Naive thymus-derived CD4-positive, alpha-beta T cell (primary cell): Measurements from ENCODE around the gene ATG7. TPM values are rescaled to one million over a fixed set of nuclear protein-coding genes. Genes with fewer than 3 reads are reported as not detected.
"Not testable (repeated sequence)": the region's sequence is repeated elsewhere in the genome, so short reads cannot be mapped to it uniquely, and the experiment has no call there.

Experiments used
- ATAC-seq: fragments of 150-1000 bp; cut with Tn5 transposase; 2 replicates; pipeline ENCODE4 v1.10.0; 2021; ENCODE audit warnings: mild to moderate bottlenecking, moderate library complexity
- CTCF ChIA-PET: fragments of 350-600 bp; sonication (Branson Sonifier 250); formaldehyde crosslinking; loops from one replicate; lab custom pipeline; 2021; ENCODE audit warnings: antibody characterized with exemption; lab: Charles Lee
- POLR2A ChIA-PET: fragments of 350-600 bp; sonication (Branson Sonifier 250); formaldehyde crosslinking; loops from one replicate; lab custom pipeline; 2021; ENCODE audit warnings: antibody characterized with exemption, inconsistent platforms; lab: Charles Lee
- DNase-seq, 9 donors: peaks; one replicate each; pipeline versions ENCODE4 v3.0.0 to v3.0.0-alpha.2; 2020 to 2022; ENCODE audit warnings: mixed read lengths in 1 of 9
- H3K27ac ChIP-seq: one replicate; pipeline ENCODE4 v1.7.0; 2013; ENCODE audit warnings: mild to moderate bottlenecking, low read depth, low read length, moderate library complexity
- H3K27me3 ChIP-seq, 2 donors: one replicate each; pipeline ENCODE4 v1.7.0; 2013; ENCODE audit warnings: low read length in 2 of 2, mild to moderate bottlenecking in 2 of 2, moderate library complexity in 2 of 2; ENCODE audit not compliant: control insufficient read depth in 2 of 2, insufficient read depth in 2 of 2
- H3K36me3 ChIP-seq, 3 experiments: 1 replicate in 2 of 3; 2 replicates in 1 of 3; pipeline ENCODE4 v1.7.0; 2013; ENCODE audit warnings: low read length in 3 of 3, mild to moderate bottlenecking in 3 of 3, moderate library complexity in 1 of 3; ENCODE audit not compliant: insufficient read depth in 3 of 3, control insufficient read depth in 2 of 3
- H3K4me1 ChIP-seq, 2 donors: one replicate each; pipeline ENCODE4 v1.7.0; 2013; ENCODE audit warnings: low read length in 2 of 2, mild to moderate bottlenecking in 2 of 2, moderate library complexity in 1 of 2; ENCODE audit not compliant: control insufficient read depth in 2 of 2, insufficient read depth in 2 of 2
- H3K4me3 ChIP-seq: 2 replicates; pipeline ENCODE4 v1.7.0; 2013; ENCODE audit warnings: mild to moderate bottlenecking, low read length
- H3K9me3 ChIP-seq, 3 experiments: 1 replicate in 2 of 3; 2 replicates in 1 of 3; pipeline ENCODE4 v1.7.0; 2013; ENCODE audit warnings: low read length in 3 of 3; ENCODE audit not compliant: control insufficient read depth in 2 of 3
- H3K27ac Mint-ChIP-seq, 9 donors: one replicate each; pipeline ENCODE4 v1.8.0; 2020 to 2022; ENCODE audit warnings: mixed read lengths in 9 of 9, mild to moderate bottlenecking in 8 of 9, moderate library complexity in 5 of 9, inconsistent platforms in 2 of 9
- H3K27me3 Mint-ChIP-seq, 5 donors: one replicate each; pipeline ENCODE4 v1.8.0; 2021 to 2022; ENCODE audit warnings: mixed read lengths in 5 of 5, mild to moderate bottlenecking in 1 of 5
- H3K36me3 Mint-ChIP-seq, 5 donors: one replicate each; pipeline ENCODE4 v1.8.0; 2020 to 2022; ENCODE audit warnings: mixed read lengths in 5 of 5, mild to moderate bottlenecking in 3 of 5, inconsistent platforms in 1 of 5
- H3K4me1 Mint-ChIP-seq, 7 donors: one replicate each; pipeline ENCODE4 v1.8.0; 2020 to 2022; ENCODE audit warnings: mixed read lengths in 7 of 7, mild to moderate bottlenecking in 3 of 7, inconsistent platforms in 1 of 7
- H3K4me3 Mint-ChIP-seq, 10 donors: one replicate each; pipeline ENCODE4 v1.8.0; 2020 to 2022; ENCODE audit warnings: mild to moderate bottlenecking in 10 of 10, mixed read lengths in 10 of 10, moderate library complexity in 6 of 10, inconsistent platforms in 2 of 10
- H3K9me3 Mint-ChIP-seq, 11 donors: one replicate each; pipeline ENCODE4 v1.8.0; 2020 to 2022; ENCODE audit warnings: mixed read lengths in 11 of 11, mild to moderate bottlenecking in 4 of 11, inconsistent platforms in 1 of 11, moderate library complexity in 1 of 11
- intact Hi-C, 2 donors: fragments of 100-400 bp; cut with micrococcal nuclease; formaldehyde crosslinking; loops; one replicate each; pipeline ENCODE4 v1.15.1; 2023
- polyA plus RNA-seq, 2 donors: library from polyadenylated mRNA; unstranded; fragments of 300-500 nt; fragmentation: Illumina TruSeq; gene quantifications; one replicate each; pipeline ENCODE4 v1.2.3, GENCODE V29; 2021
- total RNA-seq, 6 experiments: library from RNA in 5 of 6; stranded (reverse) in 5 of 6; gene quantifications; 1 replicate in 5 of 6; 2 replicates in 1 of 6; pipeline ENCODE4 v1.2.3 and lab custom pipeline; 2021 to 2026

The ATG7 gene
- total and polyA plus RNA-seq, 7 experiments from 2014 or later, result 12.0 to 80.3 (median 33.6) TPM

DNA sequence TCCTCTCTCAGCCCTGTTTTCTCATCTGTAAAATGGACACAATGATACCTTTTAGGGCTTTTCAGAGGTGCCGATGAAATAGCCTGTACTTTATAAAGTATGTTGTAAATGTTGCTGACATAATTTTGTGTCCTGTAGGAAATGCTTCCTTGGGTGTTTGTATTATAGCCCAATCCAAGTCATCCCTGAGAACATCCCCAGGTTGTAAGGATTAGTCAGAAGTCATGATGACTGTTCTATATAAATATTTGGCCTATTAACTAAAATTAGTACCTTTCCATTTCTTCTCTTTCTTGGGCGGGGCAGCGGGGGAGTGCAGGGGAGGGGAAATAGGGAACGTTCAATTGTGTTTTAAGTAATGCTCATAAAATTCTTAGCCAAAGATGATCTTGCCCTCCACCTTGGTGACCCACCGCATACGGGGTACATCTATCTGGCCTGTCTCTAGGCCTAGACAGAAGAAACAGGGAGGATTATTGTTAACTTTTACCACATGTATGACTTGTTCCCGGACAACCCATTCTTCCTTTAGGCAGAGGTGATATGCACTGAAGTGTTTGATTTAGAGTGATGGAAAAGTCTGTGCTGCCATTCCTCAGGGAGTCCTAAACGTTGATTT is 250.9 kb downstream of the ATG7 start:
- peaks cover 3 to 18% (median 13%) of the 10 kb centered on the region in 5 donors for H3K36me3 Mint-ChIP-seq
- Histone ChIP-seq H3K4me1 (no peaks in the 10 kb centered on the region), H3K27me3 (no peaks in the 10 kb centered on the region), H3K4me3 (no peak overlapping the region), H3K36me3 (no peaks in the 10 kb centered on the region), H3K27ac (no peak overlapping the region), H3K9me3 (no peaks in the 10 kb centered on the region)
- H3K4me1 Mint-ChIP-seq, result peaks cover 0 to 16% (median 12%) of the 10 kb centered on the region in 7 donors
- no peaks in the 10 kb centered on the region for H3K27me3 Mint-ChIP-seq
- no peak for ATAC-seq
- CTCF ChIA-PET, result no interaction called here
- H3K4me3 Mint-ChIP-seq, result no peak overlapping the region
- peaks cover 0 to 5% (median 0%) of the 10 kb centered on the region in 11 donors for H3K9me3 Mint-ChIP-seq
- DNase-seq, result no peak
- peak overlapping the region in 6 of 9 donors; percentile 16 to 72 (median 62) for H3K27ac Mint-ChIP-seq
- intact Hi-C loops, result no loop called here
- POLR2A ChIA-PET, result no interaction called here

- Mint-ChIP-seq H3K9me3 (peaks cover 0 to 5% (median 0%) of the 10 kb centered on the region in 11 donors), H3K4me1 (peaks cover 0 to 16% (median 12%) of the 10 kb centered on the region in 7 donors), H3K36me3 (peaks cover 3 to 19% (median 14%) of the 10 kb centered on the region in 5 donors), H3K27ac (peak overlapping the region in 6 of 9 donors; percentile 16 to 72 (median 62)), H3K4me3 (no peak overlapping the region), H3K27me3 (no peaks in the 10 kb centered on the region)
- ATAC-seq, result no peak
- CTCF ChIA-PET, result no interaction called here
- H3K27ac ChIP-seq, result no peak overlapping the region
- no peaks in the 10 kb centered on the region for H3K27me3 ChIP-seq
- no peaks in the 10 kb centered on the region for H3K9me3 ChIP-seq
- H3K36me3 ChIP-seq, result no peaks in the 10 kb centered on the region
- intact Hi-C loops, result no loop called here
- POLR2A ChIA-PET, result no interaction called here
- peak in 1 of 9 donors; percentile 2 for DNase-seq
- no peaks in the 10 kb centered on the region for H3K4me1 ChIP-seq
- no peak overlapping the region for H3K4me3 ChIP-seq
Measured at GRCh38 chr3:11523572-11524101, 251.4 kb downstream of the ATG7 start.

- ATAC-seq, POLR2A ChIA-PET, H3K4me1 ChIP-seq, H3K9me3 Mint-ChIP-seq, H3K27ac ChIP-seq, H3K4me3 Mint-ChIP-seq, H3K36me3 ChIP-seq, DNase-seq, H3K27me3 ChIP-seq, H3K4me3 ChIP-seq, H3K27me3 Mint-ChIP-seq, intact Hi-C loops, H3K27ac Mint-ChIP-seq, H3K9me3 ChIP-seq: not testable (repeated sequence)
- H3K4me1 Mint-ChIP-seq, result peaks cover 0 to 12% (median 12%) of the 10 kb centered on the region in 7 donors
- CTCF ChIA-PET, result interaction anchor here (0.6 kb wide), 1 partner anchor 305 kb away, joined by 3 read pairs; no protein-coding TSS in a partner anchor
- peaks cover 3 to 15% (median 9%) of the 10 kb centered on the region in 5 donors for H3K36me3 Mint-ChIP-seq
Measured at GRCh38 chr3:11526121-11526520, 253.9 kb downstream of the ATG7 start.

DNA sequence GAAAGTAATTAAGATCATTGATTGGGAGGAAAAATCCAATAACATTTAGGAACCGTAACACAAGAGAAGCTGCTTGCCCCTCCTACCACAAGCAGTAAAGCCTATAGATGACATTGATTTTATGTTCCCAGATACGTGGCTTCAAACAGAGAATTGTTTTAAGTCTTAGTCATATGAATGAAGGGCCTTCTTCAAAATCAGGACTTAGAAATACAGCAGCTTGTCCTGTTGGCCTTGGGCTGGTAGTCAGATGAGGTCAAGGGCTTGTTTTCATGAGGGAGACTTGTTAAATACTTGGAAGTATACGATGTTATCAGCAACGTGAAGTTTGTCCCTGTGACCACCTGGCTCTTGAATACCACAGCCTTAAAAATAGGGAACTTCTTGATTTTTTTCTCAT is 257.1 kb downstream of the ATG7 start:
- H3K27me3 Mint-ChIP-seq, result no peaks in the 10 kb centered on the region
- Histone ChIP-seq H3K4me3 (no peak overlapping the region), H3K9me3 (no peaks in the 10 kb centered on the region), H3K27me3 (no peaks in the 10 kb centered on the region), H3K36me3 (no peaks in the 10 kb centered on the region), H3K4me1 (no peaks in the 10 kb centered on the region), H3K27ac (no peak overlapping the region)
- POLR2A ChIA-PET, result no interaction called here
- H3K9me3 Mint-ChIP-seq, result peaks cover 0 to 5% (median 0%) of the 10 kb centered on the region in 11 donors
- no peak overlapping the region for H3K27ac Mint-ChIP-seq
- CTCF ChIA-PET, result no interaction called here
- intact Hi-C loops, result no loop called here
- no peak for DNase-seq
- no peak overlapping the region for H3K4me3 Mint-ChIP-seq
- ATAC-seq, result no peak
- H3K4me1 Mint-ChIP-seq, result peaks cover 0 to 5% (median 3%) of the 10 kb centered on the region in 7 donors
- H3K36me3 Mint-ChIP-seq, result peaks cover 3 to 14% (median 12%) of the 10 kb centered on the region in 5 donors

DNA sequence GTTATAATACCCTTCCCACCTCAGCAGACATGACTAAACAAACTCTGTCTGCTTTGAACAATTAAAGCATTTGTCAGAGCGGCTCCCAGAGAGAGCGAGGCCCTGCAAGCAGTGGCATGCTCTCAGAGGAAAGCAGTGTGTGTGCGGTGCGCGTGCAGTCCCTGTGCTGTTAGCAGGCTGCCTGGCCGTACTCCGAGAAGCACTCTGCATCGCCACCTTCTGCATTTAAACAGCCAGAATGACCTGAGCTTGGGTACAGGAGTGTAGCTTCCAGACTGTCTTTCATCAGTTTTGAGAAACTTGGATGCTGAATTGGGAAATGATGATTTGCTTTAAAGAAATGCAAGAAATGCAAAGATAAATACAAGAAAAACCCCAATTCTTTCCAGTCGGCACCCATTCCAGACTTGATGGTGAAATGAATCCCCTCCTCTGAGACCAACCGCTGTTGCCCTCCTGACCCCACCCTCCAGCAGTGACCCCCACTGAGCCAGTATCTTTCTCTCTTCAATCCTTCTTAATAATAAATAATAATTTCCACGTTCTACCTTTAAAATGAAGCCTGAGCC is 258.0 kb downstream of the ATG7 start:
- Histone ChIP-seq H3K4me1 (no peaks in the 10 kb centered on the region), H3K27ac (no peak overlapping the region), H3K27me3 (no peaks in the 10 kb centered on the region), H3K36me3 (no peaks in the 10 kb centered on the region), H3K4me3 (no peak overlapping the region), H3K9me3 (no peaks in the 10 kb centered on the region)
- no peak for DNase-seq
- CTCF ChIA-PET, result no interaction called here
- POLR2A ChIA-PET, result no interaction called here
- H3K4me3 Mint-ChIP-seq, result no peak overlapping the region
- ATAC-seq, result no peak
- H3K36me3 Mint-ChIP-seq, result peaks cover 3 to 14% (median 12%) of the 10 kb centered on the region in 5 donors
- H3K27me3 Mint-ChIP-seq, result no peaks in the 10 kb centered on the region
- H3K9me3 Mint-ChIP-seq, result peaks cover 0 to 5% (median 0%) of the 10 kb centered on the region in 11 donors
- no peak overlapping the region for H3K27ac Mint-ChIP-seq
- intact Hi-C loops, result no loop called here
- H3K4me1 Mint-ChIP-seq, result peaks cover 0 to 5% (median 3%) of the 10 kb centered on the region in 7 donors

- ChIA-PET CTCF (no interaction called here), POLR2A (no interaction called here)
- Histone ChIP-seq H3K4me1 (no peaks in the 10 kb centered on the region), H3K9me3 (no peaks in the 10 kb centered on the region), H3K4me3 (no peak overlapping the region), H3K27ac (no peak overlapping the region), H3K27me3 (no peaks in the 10 kb centered on the region), H3K36me3 (no peaks in the 10 kb centered on the region)
- H3K9me3 Mint-ChIP-seq, result peaks cover 0 to under 1% (median 0%) of the 10 kb centered on the region in 11 donors
- intact Hi-C loops, result no loop called here
- H3K27ac Mint-ChIP-seq, result peak overlapping the region in 3 of 9 donors; percentile 8 to 62 (median 26)
- H3K36me3 Mint-ChIP-seq, result peaks cover 0 to 11% (median 2%) of the 10 kb centered on the region in 5 donors
- ATAC-seq, result no peak
- H3K4me3 Mint-ChIP-seq, result no peak overlapping the region
- no peaks in the 10 kb centered on the region for H3K27me3 Mint-ChIP-seq
- DNase-seq, result no peak
- H3K4me1 Mint-ChIP-seq, result peaks cover 0 to 14% (median 3%) of the 10 kb centered on the region in 7 donors
Measured at GRCh38 chr3:11532931-11533391, 260.8 kb downstream of the ATG7 start.
